SIG-M5 (cell line): ENCODE results near the gene CKMT1A.

Experiments
- DNase-seq: peaks from one replicate; lab custom pipeline; 2025; lab: John Stamatoyannopoulos, UW

Gene CKMT1A

DNA sequence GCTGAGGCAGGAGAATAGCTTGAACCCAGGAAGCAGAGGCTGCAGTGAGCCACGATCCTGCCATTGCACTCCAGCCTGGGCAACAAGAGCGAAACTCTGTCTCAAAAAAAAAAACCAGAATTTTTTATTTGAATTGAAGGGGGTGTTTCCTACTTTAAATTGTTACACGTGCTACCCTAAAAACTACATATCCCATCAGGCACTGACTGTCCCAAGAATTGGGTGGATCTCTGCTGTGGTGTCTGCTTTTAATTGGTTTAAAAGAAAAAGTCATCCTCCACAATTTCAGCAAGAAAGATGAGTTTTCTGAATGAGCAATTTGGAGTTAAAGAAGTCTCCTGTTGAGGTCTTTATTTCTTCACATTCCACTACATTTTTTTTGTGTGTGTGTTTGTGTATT lies 54.7 kb downstream of the CKMT1A start:
- DNase-seq = no peak
